OCI-LY1 (cell line): Measurements from ENCODE around the gene ZNF778.

Experiments
- CTCF ChIP-seq: fragments of 200-600 bp; sonication (generic), shearing (Covaris generic); IDR thresholded peaks from 2 replicates; pipeline ENCODE4 v1.5.1; 2017; ENCODE audit warnings: mild to moderate bottlenecking, antibody characterized with exemption, low read length, moderate library complexity, mixed read lengths
- EZH2 ChIP-seq: fragments of 200-600 bp; sonication (generic), shearing (Covaris generic); IDR thresholded peaks from 2 replicates; pipeline ENCODE4 v1.8.0; 2017; ENCODE audit warnings: borderline replicate concordance, mixed run types, mild to moderate bottlenecking, antibody characterized with exemption, low read length, moderate library complexity, mixed read lengths

DNA sequence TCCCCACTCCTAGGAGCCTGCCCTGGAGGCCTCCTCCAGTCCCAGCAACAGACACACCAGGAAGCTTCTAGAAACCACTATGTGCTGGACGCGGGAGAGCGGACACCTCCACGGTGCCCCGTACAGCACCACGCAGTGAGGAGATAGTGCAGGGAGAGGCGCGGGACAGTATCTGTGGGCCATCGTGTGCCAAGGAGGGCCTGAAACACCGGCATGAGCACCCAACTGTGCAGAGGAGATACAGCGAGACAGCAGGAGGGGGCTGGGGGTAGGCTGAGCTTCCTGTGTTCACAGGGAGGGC lies 57.7 kb downstream of the ZNF778 start:
- TF ChIP-seq CTCF (no peak), EZH2 (no peak)
